ENCODE data around the gene SLC25A30.

DNA sequence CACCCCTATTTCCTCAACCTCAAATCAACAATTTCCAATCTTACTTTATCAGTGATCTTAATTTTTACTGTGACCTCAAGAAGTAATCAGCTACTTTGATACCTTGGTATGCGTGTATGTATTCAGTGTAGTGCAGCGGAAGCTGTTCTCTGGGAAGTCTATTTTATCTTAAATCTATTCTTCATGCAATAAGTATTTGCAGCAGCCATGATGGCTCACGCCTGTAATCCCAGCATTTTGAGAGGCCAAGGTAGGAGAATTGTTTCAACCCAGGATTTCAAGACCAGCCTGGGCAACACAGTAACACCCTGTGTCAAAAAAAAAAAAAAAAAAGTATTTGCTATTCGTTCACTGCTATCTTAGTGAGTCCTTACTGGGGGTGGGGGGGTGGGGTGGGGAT is 6.5 kb downstream of the SLC25A30 start:
- TF ChIP-seq CTCF (IDR thresholded peaks at IDR 0.05; ENCODE audit: low read depth, low read length) (no peak), EZH2phosphoT487 (IDR thresholded peaks at IDR 0.05; ENCODE audit: low read depth) (no peak)
